Mesenchymal stem cell (in vitro differentiated cells and primary cell): ENCODE data around the gene OPN1SW. TPM values are rescaled to one million over a fixed set of nuclear protein-coding genes. Genes with fewer than 3 reads are reported as not detected.

Experiments used
- DNase-seq: peaks from one replicate; pipeline ENCODE4 v3.0.0-alpha.2; 2013
- H2AFZ ChIP-seq: one replicate; pipeline ENCODE4 v1.6.1; 2013; ENCODE audit warnings: low read depth, mild to moderate bottlenecking, control low read depth, inconsistent platforms, low read length, moderate library complexity
- H2AK5ac ChIP-seq: 2 replicates; pipeline ENCODE4 v1.6.1; 2013; ENCODE audit warnings: low read length, moderate library complexity, mild to moderate bottlenecking, inconsistent platforms; ENCODE audit not compliant: severe bottlenecking
- H2BK120ac ChIP-seq: one replicate; pipeline ENCODE4 v1.6.1; 2013; ENCODE audit warnings: low read depth, mild to moderate bottlenecking, inconsistent platforms, low read length, moderate library complexity
- H2BK12ac ChIP-seq, 2 experiments: one replicate each; pipeline ENCODE4 v1.6.1; 2013; ENCODE audit warnings: inconsistent platforms in 2 of 2, low read length in 2 of 2, mild to moderate bottlenecking in 2 of 2, moderate library complexity in 2 of 2, control low read depth in 1 of 2
- H2BK15ac ChIP-seq: one replicate; pipeline ENCODE4 v1.6.1; 2013; ENCODE audit warnings: mild to moderate bottlenecking, low read depth, inconsistent platforms; ENCODE audit not compliant: poor library complexity, severe bottlenecking
- H2BK5ac ChIP-seq: 2 replicates; pipeline ENCODE4 v1.6.1; 2013; ENCODE audit warnings: low read depth, mild to moderate bottlenecking, low read length, control low read depth, inconsistent platforms; ENCODE audit not compliant: poor library complexity, severe bottlenecking
- H3K14ac ChIP-seq, 2 experiments: one replicate each; pipeline ENCODE4 v1.6.1; 2013; ENCODE audit warnings: inconsistent platforms in 2 of 2, low read length in 2 of 2, control low read depth in 1 of 2, mild to moderate bottlenecking in 1 of 2, moderate library complexity in 1 of 2
- H3K18ac ChIP-seq, 2 experiments: one replicate each; pipeline ENCODE4 v1.6.1; 2013; ENCODE audit warnings: inconsistent platforms in 2 of 2, low read length in 2 of 2, control low read depth in 1 of 2, low read depth in 1 of 2, mild to moderate bottlenecking in 1 of 2
- H3K23ac ChIP-seq, 2 experiments: one replicate each; pipeline ENCODE4 v1.6.1; 2013; ENCODE audit warnings: inconsistent platforms in 2 of 2, low read length in 2 of 2, mild to moderate bottlenecking in 2 of 2, moderate library complexity in 2 of 2, control low read depth in 1 of 2
- H3K27ac ChIP-seq: 2 replicates; pipeline ENCODE4 v1.5.1; 2013; ENCODE audit warnings: mild to moderate bottlenecking, moderate library complexity, low read length, control low read depth, inconsistent platforms; ENCODE audit not compliant: poor library complexity, severe bottlenecking
- H3K27me3 ChIP-seq, 2 experiments: 2 replicates each; pipeline versions ENCODE4 v1.6.1 to v1.7.0; 2013; ENCODE audit warnings: low read length in 2 of 2, mild to moderate bottlenecking in 2 of 2, moderate library complexity in 2 of 2, control low read depth in 1 of 2, inconsistent platforms in 1 of 2; ENCODE audit not compliant: control insufficient read depth in 1 of 2, insufficient read depth in 1 of 2
- H3K36me3 ChIP-seq, 2 experiments: 2 replicates each; pipeline versions ENCODE4 v1.6.1 to v1.7.0; 2013; ENCODE audit warnings: low read length in 2 of 2, control low read depth in 1 of 2, inconsistent platforms in 1 of 2, low read depth in 1 of 2, mild to moderate bottlenecking in 1 of 2; ENCODE audit not compliant: insufficient read depth in 2 of 2, control insufficient read depth in 1 of 2
- H3K4ac ChIP-seq, 2 experiments: one replicate each; pipeline ENCODE4 v1.6.1; 2013; ENCODE audit warnings: inconsistent platforms in 2 of 2, low read length in 2 of 2, mild to moderate bottlenecking in 2 of 2, moderate library complexity in 2 of 2, control low read depth in 1 of 2, low read depth in 1 of 2
- H3K4me1 ChIP-seq: 2 replicates; pipeline ENCODE4 v1.6.1; 2013; ENCODE audit warnings: low read depth, low read length, control low read depth; ENCODE audit not compliant: control insufficient read depth, insufficient read depth
- H3K4me2 ChIP-seq: 2 replicates; pipeline ENCODE4 v1.6.1; 2013; ENCODE audit warnings: low read length, mild to moderate bottlenecking, inconsistent platforms; ENCODE audit not compliant: poor library complexity, severe bottlenecking
- H3K4me3 ChIP-seq, 2 experiments: 2 replicates each; pipeline versions ENCODE4 v1.5.1 to v1.7.0; 2013; ENCODE audit warnings: low read length in 2 of 2, mild to moderate bottlenecking in 2 of 2, control low read depth in 1 of 2, low read depth in 1 of 2; ENCODE audit not compliant: insufficient read depth in 1 of 2
- H3K79me1 ChIP-seq: replicated peaks from 2 replicates; pipeline ENCODE4 v1.6.1; 2013; ENCODE audit warnings: mild to moderate bottlenecking, control low read depth, low read length, inconsistent platforms; ENCODE audit not compliant: poor library complexity, severe bottlenecking
- H3K9ac ChIP-seq: 2 replicates; pipeline ENCODE4 v1.7.0; 2013; ENCODE audit warnings: mild to moderate bottlenecking, low read length, moderate library complexity
- H3K9me3 ChIP-seq: 2 replicates; pipeline ENCODE4 v1.7.0; 2013; ENCODE audit warnings: mild to moderate bottlenecking, low read length; ENCODE audit not compliant: control insufficient read depth
- H4K8ac ChIP-seq: one replicate; pipeline ENCODE4 v1.6.1; 2013; ENCODE audit warnings: inconsistent platforms, mild to moderate bottlenecking, low read length, moderate library complexity
- H4K91ac ChIP-seq: one replicate; pipeline ENCODE4 v1.6.1; 2013; ENCODE audit warnings: mild to moderate bottlenecking, low read length, inconsistent platforms
- WGBS: methylation state at CpG from one replicate; pipeline ENCODE4 v1.1.7; 2013; ENCODE audit warnings: mixed read lengths; 5-methylcytosine and 5-hydroxymethylcytosine counted together
- polyA plus RNA-seq, 2 experiments: library from polyadenylated mRNA; stranded (reverse); fragments of 200-250 nt; gene quantifications; one replicate each; pipeline ENCODE4 v1.2.3, GENCODE V29; 2013

Gene OPN1SW, protein sequence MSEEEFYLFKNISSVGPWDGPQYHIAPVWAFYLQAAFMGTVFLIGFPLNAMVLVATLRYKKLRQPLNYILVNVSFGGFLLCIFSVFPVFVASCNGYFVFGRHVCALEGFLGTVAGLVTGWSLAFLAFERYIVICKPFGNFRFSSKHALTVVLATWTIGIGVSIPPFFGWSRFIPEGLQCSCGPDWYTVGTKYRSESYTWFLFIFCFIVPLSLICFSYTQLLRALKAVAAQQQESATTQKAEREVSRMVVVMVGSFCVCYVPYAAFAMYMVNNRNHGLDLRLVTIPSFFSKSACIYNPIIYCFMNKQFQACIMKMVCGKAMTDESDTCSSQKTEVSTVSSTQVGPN
- not detected for polyA plus RNA-seq (2013, experiment 1 of 2)
- polyA plus RNA-seq (2013, experiment 2 of 2): not detected

GRCh38 chr7:128775744-128776474 is at the start of gene OPN1SW:
Gene OPN1SW (minus strand): TSS chr7:128775794. CDS start chr7:128775781, 13 bp downstream.
- Histone ChIP-seq H3K27me3 (no peaks in the 10 kb centered on the region), H3K4me1 (peaks cover 1% of the 10 kb centered on the region), H3K23ac (peak within 1 kb of the TSS in 1 of 2 experiments; percentile 28), H2BK12ac (peak within 1 kb of the TSS in 1 of 2 experiments; percentile 7), H3K36me3 (peaks cover 22 to 49% of the 10 kb centered on the region in 2 experiments), H3K18ac (peak within 1 kb of the TSS in 1 of 2 experiments; percentile 46), H2AK5ac (no peak within 1 kb of the TSS), H4K8ac (peak within 1 kb of the TSS; percentile 12), H3K14ac (no peak within 1 kb of the TSS), H3K4me3 (no peak within 1 kb of the TSS), H3K4ac (no peak within 1 kb of the TSS), H3K4me2 (no peak within 1 kb of the TSS), H2BK5ac (no peak within 1 kb of the TSS), H2AFZ (no peak within 1 kb of the TSS), H4K91ac (no peak within 1 kb of the TSS), H3K79me1 (peaks cover 1% of the 10 kb centered on the region), H2BK120ac (no peak within 1 kb of the TSS), H3K9ac (no peak within 1 kb of the TSS), H3K9me3 (peaks cover 18% of the 10 kb centered on the region), H2BK15ac (no peak within 1 kb of the TSS), H3K27ac (no peak within 1 kb of the TSS)
- 99% methylated on average over 4 of the region's 4 CpGs for WGBS
- no peak for DNase-seq

DNA sequence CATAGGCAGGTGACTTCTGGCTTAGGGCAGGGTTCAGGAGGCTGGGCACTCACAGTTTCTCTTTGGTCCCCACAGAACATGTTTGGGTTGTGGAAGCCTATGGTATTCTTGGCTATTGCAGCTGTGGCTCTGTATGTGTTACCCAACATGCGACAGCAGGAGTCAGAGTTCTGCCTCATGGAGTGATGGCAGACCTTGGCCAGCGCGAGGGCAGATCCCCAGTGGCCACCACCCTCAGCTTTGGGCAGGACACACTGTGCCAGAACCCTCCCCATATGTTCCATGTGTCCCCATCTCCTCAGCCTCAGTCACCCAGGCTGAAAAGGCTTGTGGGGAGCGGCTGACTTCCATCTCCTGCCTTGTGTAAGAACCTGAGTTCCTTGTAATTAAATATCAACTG is 46.1 kb upstream of the OPN1SW start:
- Histone ChIP-seq H3K23ac (no peak overlapping the region), H3K18ac (no peak overlapping the region), H3K9ac (no peak overlapping the region), H2BK12ac (no peak overlapping the region), H2BK15ac (no peak overlapping the region), H2BK120ac (no peak overlapping the region), H3K79me1 (no peaks in the 10 kb centered on the region), H4K91ac (no peak overlapping the region), H3K27me3 (peaks cover 2 to 33% of the 10 kb centered on the region in 2 experiments), H4K8ac (no peak overlapping the region), H2AK5ac (no peak overlapping the region), H3K4me2 (no peak overlapping the region), H3K4me1 (no peaks in the 10 kb centered on the region), H2BK5ac (no peak overlapping the region), H2AFZ (no peak overlapping the region), H3K4ac (no peak overlapping the region), H3K36me3 (no peaks in the 10 kb centered on the region), H3K9me3 (no peaks in the 10 kb centered on the region), H3K27ac (no peak overlapping the region), H3K14ac (no peak overlapping the region), H3K4me3 (no peak overlapping the region)
- no peak for DNase-seq
- WGBS: 82% methylated on average over 3 of the region's 4 CpGs

DNA sequence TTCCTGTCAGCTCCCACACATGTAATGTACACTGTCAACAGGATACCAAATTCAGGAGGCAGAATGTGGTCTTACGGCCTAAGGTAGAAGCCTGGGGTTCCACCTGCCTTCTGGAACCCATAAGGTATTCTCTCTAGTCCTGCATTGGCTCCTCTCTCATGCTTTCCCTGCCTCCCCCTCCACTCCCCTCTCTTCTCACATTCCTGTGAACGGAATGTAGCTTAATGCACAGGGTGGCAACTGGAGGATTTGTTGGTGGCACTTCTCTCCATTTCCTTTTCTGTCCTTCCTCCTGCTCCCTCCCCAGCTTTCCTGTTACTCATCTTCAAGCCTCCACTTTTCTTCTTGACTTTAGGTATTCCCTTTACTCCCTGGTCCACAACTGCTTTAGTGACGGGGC is 43.1 kb upstream of the OPN1SW start:
- Histone ChIP-seq H2BK12ac (no peak overlapping the region), H4K91ac (no peak overlapping the region), H3K27me3 (peaks cover 3 to 55% of the 10 kb centered on the region in 2 experiments), H4K8ac (no peak overlapping the region), H2AFZ (no peak overlapping the region), H3K23ac (no peak overlapping the region), H2BK5ac (no peak overlapping the region), H3K14ac (no peak overlapping the region), H3K27ac (no peak overlapping the region), H2AK5ac (no peak overlapping the region), H3K4me1 (no peaks in the 10 kb centered on the region), H3K79me1 (no peaks in the 10 kb centered on the region), H3K18ac (no peak overlapping the region), H3K4me3 (no peak overlapping the region), H3K36me3 (no peaks in the 10 kb centered on the region), H2BK15ac (no peak overlapping the region), H3K9me3 (no peaks in the 10 kb centered on the region), H3K4me2 (no peak overlapping the region), H3K9ac (no peak overlapping the region), H3K4ac (no peak overlapping the region), H2BK120ac (no peak overlapping the region)
- no peak for DNase-seq
- 66% methylated on average over 2 of the region's 3 CpGs for WGBS

DNA sequence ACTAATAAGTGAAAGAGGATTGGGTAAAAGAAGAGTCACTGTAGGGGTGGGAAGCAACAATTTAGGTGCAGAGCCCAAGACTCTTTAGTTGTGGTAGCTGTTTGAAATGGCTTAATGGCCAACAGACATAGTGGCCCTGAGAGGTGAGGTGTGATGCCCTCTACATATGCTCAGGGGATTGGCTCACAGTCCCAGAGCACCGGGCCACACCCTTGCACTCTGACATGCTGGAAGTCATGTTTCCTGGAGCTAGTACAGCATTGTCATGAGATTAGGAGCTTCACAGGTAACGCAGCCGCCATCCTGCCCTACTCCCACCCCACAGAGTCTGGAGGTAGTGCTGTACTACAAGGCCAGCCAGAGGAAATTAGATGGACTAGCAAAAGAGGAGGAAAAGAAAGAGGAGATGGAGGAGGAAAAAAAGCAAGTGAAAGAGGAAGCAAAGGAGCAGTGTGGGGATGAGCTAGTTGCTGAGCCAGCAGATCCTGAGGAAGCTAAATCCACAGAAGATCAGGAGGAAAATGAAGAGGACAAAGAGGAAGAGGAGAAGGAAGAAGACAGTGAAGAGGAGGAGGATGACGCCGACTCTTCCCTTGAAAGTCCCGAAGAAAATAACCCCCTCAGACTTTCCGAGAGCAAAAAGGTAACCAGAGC is 39.8 kb upstream of the OPN1SW start:
- no peak for DNase-seq
- H4K91ac ChIP-seq: no peak overlapping the region
- no peak overlapping the region for H3K4me2 ChIP-seq
- no peak overlapping the region for H2BK120ac ChIP-seq
- H3K23ac ChIP-seq: no peak overlapping the region
- no peak overlapping the region for H3K14ac ChIP-seq
- H3K4ac ChIP-seq: no peak overlapping the region
- no peak overlapping the region for H4K8ac ChIP-seq
- no peaks in the 10 kb centered on the region for H3K79me1 ChIP-seq
- H3K9me3 ChIP-seq: no peaks in the 10 kb centered on the region
- no peak overlapping the region for H3K27ac ChIP-seq
- no peak overlapping the region for H2BK12ac ChIP-seq
- H3K27me3 ChIP-seq: peaks cover 3 to 47% of the 10 kb centered on the region in 2 experiments
- H2BK15ac ChIP-seq: no peak overlapping the region
- 96% methylated on average over 7 of the region's 7 CpGs for WGBS
- H3K36me3 ChIP-seq: peaks cover 0 to under 1% of the 10 kb centered on the region in 2 experiments
- no peak overlapping the region for H2AFZ ChIP-seq
- no peak overlapping the region for H3K4me3 ChIP-seq
- no peak overlapping the region for H3K9ac ChIP-seq
- H2AK5ac ChIP-seq: no peak overlapping the region
- H3K18ac ChIP-seq: no peak overlapping the region
- peaks cover 2% of the 10 kb centered on the region for H3K4me1 ChIP-seq
- H2BK5ac ChIP-seq: no peak overlapping the region
